Upper lobe of right lung (tissue), 1 donor: ENCODE data around the gene DISP2. TPM values are rescaled to one million over a fixed set of nuclear protein-coding genes. Genes with fewer than 3 reads are reported as not detected.

Experiments
- ATAC-seq: fragments of 200-7000 bp; cut with Tn5 transposase; one replicate; pipeline ENCODE4 v1.9.1; 2020; ENCODE audit warnings: mild to moderate bottlenecking, moderate library complexity
- DNase-seq: peaks from one replicate; pipeline ENCODE4 v3.0.0-alpha.2; 2020
- H3K27ac ChIP-seq: fragments of 200-600 bp; one replicate; pipeline ENCODE4 v1.8.0; 2022
- H3K27me3 ChIP-seq: fragments of 200-600 bp; one replicate; pipeline ENCODE4 v1.8.0; 2022; ENCODE audit warnings: mild to moderate bottlenecking
- H3K36me3 ChIP-seq: fragments of 200-600 bp; one replicate; pipeline ENCODE4 v1.8.0; 2022
- H3K4me1 ChIP-seq: fragments of 200-600 bp; one replicate; pipeline ENCODE4 v1.8.0; 2022
- H3K4me3 ChIP-seq: fragments of 200-600 bp; one replicate; pipeline ENCODE4 v1.8.0; 2022; ENCODE audit warnings: mild to moderate bottlenecking
- H3K9me3 ChIP-seq: fragments of 200-600 bp; one replicate; pipeline ENCODE4 v1.8.0; 2022
- intact Hi-C: fragments of 100-400 bp; cut with DNase I; formaldehyde crosslinking; loops from one replicate; pipeline ENCODE4 v1.11.0; 2022
- total RNA-seq: library from RNA; stranded (reverse); fragmentation: NEBNext Ultra II Directional; extraction: Animal tissue kit (Norgen Biotek cat#: 25700); gene quantifications from one replicate; pipeline ENCODE4 v1.2.1, GENCODE V29; 2021
- TF ChIP-seq, protein P1 (sequence below): fragments of 200-600 bp; IDR thresholded peaks from one replicate; pipeline ENCODE4 v1.8.0; 2022; ENCODE audit warnings: antibody characterized with exemption
- donor health status: DM: no; HTN: yes; CAD: no; lungs with severe emphysema.

The DISP2 gene
- total RNA-seq, 1 donor from 2014 or later, result 6.5 TPM

DNA sequence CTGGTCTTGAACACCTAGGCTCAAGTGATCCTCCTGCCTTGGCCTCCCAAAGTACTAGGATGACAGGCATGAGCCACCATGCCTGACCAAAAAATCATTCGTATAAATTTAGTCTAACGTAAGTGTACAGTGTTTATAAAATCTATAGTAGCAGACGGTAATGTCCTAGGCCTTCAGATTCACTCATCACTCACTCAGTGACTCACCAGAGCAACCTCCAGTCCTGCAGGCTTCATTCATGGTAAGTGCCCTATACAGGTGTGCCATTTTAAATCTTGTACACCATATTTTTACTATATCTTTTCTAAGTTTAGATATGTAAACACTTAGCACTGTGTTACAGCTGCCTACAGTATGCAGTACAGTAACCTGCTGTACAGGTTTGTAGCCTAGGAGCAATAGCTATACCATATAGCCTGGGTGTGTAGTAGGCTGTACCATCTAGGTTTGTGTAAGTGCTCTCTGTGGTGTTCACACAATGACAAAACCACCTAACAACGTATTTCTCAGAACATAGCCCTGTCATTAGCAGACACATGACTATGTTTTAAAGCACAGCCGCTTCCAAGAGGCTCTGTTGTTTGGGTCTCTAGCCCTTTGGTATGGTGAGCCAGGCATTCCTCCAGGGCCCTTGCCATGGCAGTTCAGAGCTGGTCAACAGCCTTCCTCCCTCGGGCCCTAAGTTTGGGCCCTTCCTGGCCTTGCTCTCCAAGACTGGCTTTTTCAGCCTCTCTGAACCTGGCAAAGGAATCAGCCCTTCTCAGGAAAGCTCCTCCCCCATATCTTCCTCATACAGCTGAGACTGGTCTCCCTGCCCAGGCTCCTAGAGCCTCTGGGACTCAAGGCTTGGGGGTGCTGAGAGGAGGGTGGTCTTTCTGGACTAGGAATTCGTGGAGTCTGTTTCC lies 15.4 kb upstream of the DISP2 start:
- intact Hi-C loops, result no loop called here
- Histone ChIP-seq H3K27me3 (no peaks in the 10 kb centered on the region), H3K4me3 (no peak overlapping the region), H3K36me3 (peaks cover under 1% of the 10 kb centered on the region), H3K9me3 (no peaks in the 10 kb centered on the region), H3K4me1 (peaks cover 58% of the 10 kb centered on the region), H3K27ac (peak overlapping the region; percentile 24)
- TF ChIP-seq, protein P1, sequence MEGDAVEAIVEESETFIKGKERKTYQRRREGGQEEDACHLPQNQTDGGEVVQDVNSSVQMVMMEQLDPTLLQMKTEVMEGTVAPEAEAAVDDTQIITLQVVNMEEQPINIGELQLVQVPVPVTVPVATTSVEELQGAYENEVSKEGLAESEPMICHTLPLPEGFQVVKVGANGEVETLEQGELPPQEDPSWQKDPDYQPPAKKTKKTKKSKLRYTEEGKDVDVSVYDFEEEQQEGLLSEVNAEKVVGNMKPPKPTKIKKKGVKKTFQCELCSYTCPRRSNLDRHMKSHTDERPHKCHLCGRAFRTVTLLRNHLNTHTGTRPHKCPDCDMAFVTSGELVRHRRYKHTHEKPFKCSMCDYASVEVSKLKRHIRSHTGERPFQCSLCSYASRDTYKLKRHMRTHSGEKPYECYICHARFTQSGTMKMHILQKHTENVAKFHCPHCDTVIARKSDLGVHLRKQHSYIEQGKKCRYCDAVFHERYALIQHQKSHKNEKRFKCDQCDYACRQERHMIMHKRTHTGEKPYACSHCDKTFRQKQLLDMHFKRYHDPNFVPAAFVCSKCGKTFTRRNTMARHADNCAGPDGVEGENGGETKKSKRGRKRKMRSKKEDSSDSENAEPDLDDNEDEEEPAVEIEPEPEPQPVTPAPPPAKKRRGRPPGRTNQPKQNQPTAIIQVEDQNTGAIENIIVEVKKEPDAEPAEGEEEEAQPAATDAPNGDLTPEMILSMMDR, result no peak
- ATAC-seq (no peak), DNase-seq (no peak)

DNA sequence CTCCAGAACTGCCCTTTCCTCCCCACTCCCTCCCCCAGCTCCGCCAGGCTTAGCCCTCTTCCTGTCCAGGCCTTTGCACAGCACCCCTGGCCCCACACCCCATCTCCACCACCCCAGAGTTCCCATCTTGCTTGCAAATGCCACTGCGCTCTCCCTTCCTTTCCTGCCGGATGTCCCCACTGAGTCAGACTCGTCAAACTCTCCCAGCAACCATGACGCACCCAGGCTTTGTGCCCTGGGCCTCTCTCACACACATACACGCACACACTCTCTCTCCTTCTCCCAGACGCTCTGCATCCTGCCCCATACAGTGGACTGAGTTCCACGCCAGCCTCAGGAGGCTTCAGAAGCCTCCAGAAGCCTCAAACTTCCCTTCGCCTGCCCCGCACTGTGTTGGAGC lies 14.5 kb upstream of the DISP2 start:
- intact Hi-C loops, result no loop called here
- TF ChIP-seq, protein P1, result no peak
- Histone ChIP-seq H3K9me3 (no peaks in the 10 kb centered on the region), H3K36me3 (no peaks in the 10 kb centered on the region), H3K4me3 (no peak overlapping the region), H3K27ac (peak overlapping the region; percentile 24), H3K4me1 (peaks cover 50% of the 10 kb centered on the region), H3K27me3 (no peaks in the 10 kb centered on the region)
- ATAC-seq (no peak), DNase-seq (no peak)

DNA sequence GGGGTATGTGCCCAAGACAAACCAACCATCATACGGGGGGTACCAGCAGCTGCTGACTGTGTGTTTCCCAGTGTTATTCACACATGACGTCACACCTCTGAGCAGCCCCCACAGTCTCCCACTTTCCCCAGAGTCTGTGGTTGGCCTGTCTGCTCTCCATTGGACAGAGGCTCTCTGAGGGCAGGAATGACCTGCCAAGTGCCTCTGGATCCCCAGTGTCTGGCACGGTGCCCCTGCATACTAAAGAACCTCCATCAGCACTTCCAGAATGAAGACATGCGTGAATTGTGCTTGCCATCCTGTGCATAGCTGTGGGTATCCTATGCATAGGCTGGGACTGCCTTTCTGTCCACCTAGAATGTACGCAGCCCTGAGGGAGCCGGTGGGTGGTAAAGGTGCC lies 13.8 kb upstream of the DISP2 start:
- Histone ChIP-seq H3K27me3 (no peaks in the 10 kb centered on the region), H3K4me1 (peaks cover 43% of the 10 kb centered on the region), H3K4me3 (no peak overlapping the region), H3K27ac (no peak overlapping the region), H3K36me3 (no peaks in the 10 kb centered on the region), H3K9me3 (no peaks in the 10 kb centered on the region)
- intact Hi-C loops, result no loop called here
- TF ChIP-seq, protein P1, result no peak
- ATAC-seq (no peak), DNase-seq (peak; percentile 36)

DNA sequence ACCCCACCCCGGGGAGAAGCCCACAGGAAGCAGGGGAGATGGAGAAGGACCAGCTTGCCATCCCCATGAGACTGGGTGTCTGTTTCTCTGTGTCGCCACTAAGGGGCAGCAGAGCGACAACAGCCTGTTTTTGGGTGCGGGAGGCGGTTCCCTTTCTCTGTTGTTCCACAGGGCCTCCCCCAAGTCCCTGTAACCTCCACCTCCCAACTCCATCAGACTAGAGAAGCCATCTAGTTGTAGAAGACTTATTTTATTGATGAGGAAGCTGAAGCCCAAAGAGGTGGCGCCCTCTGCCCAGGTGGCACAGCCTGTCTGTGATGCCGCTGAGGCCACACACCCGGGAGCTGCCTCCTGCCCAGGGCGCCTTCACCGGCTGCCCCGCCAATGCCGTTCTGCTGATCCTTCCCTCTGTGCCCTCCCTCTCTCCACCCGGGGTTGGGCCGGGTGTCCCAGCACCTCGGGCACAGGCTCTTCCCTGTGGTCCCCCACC lies 13.3 kb upstream of the DISP2 start:
- no peaks in the 10 kb centered on the region for H3K9me3 ChIP-seq
- no peaks in the 10 kb centered on the region for H3K36me3 ChIP-seq
- no peak overlapping the region for H3K27ac ChIP-seq
- peaks cover 38% of the 10 kb centered on the region for H3K4me1 ChIP-seq
- intact Hi-C loops, result no loop called here
- H3K27me3 ChIP-seq, result no peaks in the 10 kb centered on the region
- TF ChIP-seq, protein P1, result peak; percentile 82
- peak; percentile 80 for DNase-seq
- peak; percentile 60 for ATAC-seq
- no peak overlapping the region for H3K4me3 ChIP-seq

DNA sequence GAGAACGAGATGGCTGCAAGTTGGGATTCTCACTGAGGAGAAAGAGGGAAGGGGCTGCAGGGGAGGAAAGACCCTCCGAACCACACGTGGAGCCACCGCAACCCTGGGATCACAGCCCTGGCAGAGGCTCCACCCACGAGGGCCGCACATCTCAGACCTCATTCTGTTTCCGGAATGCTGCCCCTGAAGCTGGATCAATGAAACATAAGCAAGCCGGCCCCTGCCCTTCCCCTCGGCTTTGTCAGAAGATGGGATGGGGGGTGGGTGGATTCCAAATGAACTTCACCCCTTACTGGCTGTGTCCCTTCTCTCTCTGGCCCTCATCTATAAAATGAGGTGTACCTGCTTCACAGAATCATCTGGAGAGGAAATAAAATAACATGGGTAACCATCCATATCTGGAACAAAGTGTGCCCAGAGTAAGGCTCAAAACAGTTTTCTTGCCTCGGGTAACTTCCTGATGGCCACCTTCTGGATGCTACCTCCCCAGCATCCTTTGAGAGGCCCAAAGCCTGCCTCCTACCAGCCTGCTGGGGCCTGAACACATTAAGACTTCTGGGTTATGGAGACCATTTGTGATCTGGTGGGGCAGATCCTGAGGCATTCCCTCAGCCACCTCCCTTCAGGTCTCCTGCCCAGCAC lies 12.7 kb upstream of the DISP2 start:
- Histone ChIP-seq H3K36me3 (no peaks in the 10 kb centered on the region), H3K9me3 (no peaks in the 10 kb centered on the region), H3K4me1 (peaks cover 32% of the 10 kb centered on the region), H3K27me3 (no peaks in the 10 kb centered on the region), H3K4me3 (no peak overlapping the region), H3K27ac (no peak overlapping the region)
- TF ChIP-seq, protein P1, result no peak
- DNase-seq (no peak), ATAC-seq (no peak)
- intact Hi-C loops, result no loop called here
